SK-N-SH treated with all-trans-retinoic acid at 6 μM for 48 hours (cell line): ENCODE results near the gene METAP2.

Experiments
- ATAC-seq: fragments of 200-7000 bp; cut with Tn5 transposase; 3 replicates; pipeline ENCODE4 v1.9.1; 2020; ENCODE audit warnings: mild to moderate bottlenecking, moderate library complexity
- BACH2 ChIP-seq: fragments of 250-450 bp; sonication (Bioruptor Pico); IDR thresholded peaks from 2 replicates; pipeline ENCODE4 v1.9.0; 2021; ENCODE audit warnings: mild to moderate bottlenecking, borderline replicate concordance
- ESRRG ChIP-seq: fragments of 250-450 bp; sonication (Bioruptor Pico); IDR thresholded peaks from 2 replicates; pipeline ENCODE4 v1.6.1; 2021; ENCODE audit warnings: mild to moderate bottlenecking
- GLIS3 ChIP-seq: fragments of 250-450 bp; sonication (Bioruptor Pico); IDR thresholded peaks from 2 replicates; pipeline ENCODE4 v1.5.0; 2020; ENCODE audit warnings: mild to moderate bottlenecking, moderate library complexity
- ISL1 ChIP-seq: fragments of 250-450 bp; sonication (Bioruptor Pico); IDR thresholded peaks from 2 replicates; pipeline ENCODE4 v2.1.2; 2022; ENCODE audit warnings: mild to moderate bottlenecking, moderate library complexity
- OSR1 ChIP-seq: fragments of 250-450 bp; sonication (Bioruptor Pico); IDR thresholded peaks from 2 replicates; pipeline ENCODE4 v1.8.0; 2022; ENCODE audit warnings: moderate library complexity, mild to moderate bottlenecking, inconsistent platforms
- PPARA ChIP-seq: fragments of 250-450 bp; sonication (Bioruptor Pico); IDR thresholded peaks from 2 replicates; pipeline ENCODE4 v1.5.0; 2020; ENCODE audit warnings: mild to moderate bottlenecking, borderline replicate concordance
- RARB ChIP-seq: fragments of 250-450 bp; sonication (Bioruptor Pico); IDR thresholded peaks from 2 replicates; pipeline ENCODE4 v1.8.0; 2021; ENCODE audit warnings: mild to moderate bottlenecking, moderate library complexity
- SNAI2 ChIP-seq: fragments of 250-450 bp; sonication (Bioruptor Pico); IDR thresholded peaks from 2 replicates; pipeline ENCODE4 v1.5.0; 2020; ENCODE audit warnings: mild to moderate bottlenecking, moderate library complexity
- TCF4 ChIP-seq: fragments of 250-450 bp; sonication (Bioruptor Pico); IDR thresholded peaks from 2 replicates; pipeline ENCODE4 v1.8.0; 2021; ENCODE audit warnings: mild to moderate bottlenecking, moderate library complexity, borderline replicate concordance
- ZC3H10 ChIP-seq: fragments of 250-450 bp; sonication (Bioruptor Pico); IDR thresholded peaks from 2 replicates; pipeline ENCODE4 v1.5.1; 2021; ENCODE audit warnings: mild to moderate bottlenecking, moderate library complexity
- ZFP3 ChIP-seq: fragments of 250-450 bp; sonication (Bioruptor Pico); IDR thresholded peaks from 2 replicates; pipeline ENCODE4 v1.5.0; 2020; ENCODE audit warnings: mild to moderate bottlenecking, moderate library complexity
- ZFP30 ChIP-seq: fragments of 450-650 bp; formaldehyde crosslinking; IDR thresholded peaks from 2 replicates; pipeline ENCODE4 v1.5.0; 2022; ENCODE audit warnings: mild to moderate bottlenecking, moderate library complexity
- ZNF565 ChIP-seq: fragments of 450-650 bp; formaldehyde crosslinking; conservative IDR thresholded peaks from 2 replicates; pipeline ENCODE4 v1.5.0; 2020; ENCODE audit warnings: low read depth, mild to moderate bottlenecking, moderate library complexity
- ZNF70 ChIP-seq: fragments of 450-650 bp; formaldehyde crosslinking; IDR thresholded peaks from 2 replicates; pipeline ENCODE4 v1.5.0; 2020; ENCODE audit warnings: mild to moderate bottlenecking, moderate library complexity
- TF ChIP-seq, protein P1 (sequence below): fragments of 250-450 bp; sonication (Bioruptor Pico); IDR thresholded peaks from 2 replicates; pipeline ENCODE4 v1.8.0; 2020; ENCODE audit warnings: mild to moderate bottlenecking, moderate library complexity, borderline replicate concordance
- TF ChIP-seq, protein P2 (sequence below): fragments of 250-450 bp; sonication (Bioruptor Pico); IDR thresholded peaks from 2 replicates; pipeline ENCODE4 v1.5.1; 2020; ENCODE audit warnings: low read depth, mild to moderate bottlenecking, moderate library complexity
- TF ChIP-seq, protein P3 (sequence below): fragments of 250-450 bp; sonication (Bioruptor Pico); IDR thresholded peaks from 2 replicates; pipeline ENCODE4 v1.5.0; 2020; ENCODE audit warnings: mild to moderate bottlenecking, moderate library complexity
- TF ChIP-seq, protein P4 (sequence below): fragments of 250-450 bp; sonication (Bioruptor Pico); IDR thresholded peaks from 2 replicates; pipeline ENCODE4 v1.5.1; 2021; ENCODE audit warnings: mild to moderate bottlenecking, moderate library complexity
- TF ChIP-seq, protein P5 (sequence below): fragments of 250-450 bp; sonication (Bioruptor Pico); IDR thresholded peaks from 2 replicates; pipeline ENCODE4 v1.8.0; 2021; ENCODE audit warnings: low read depth, mild to moderate bottlenecking, moderate library complexity, borderline replicate concordance

The METAP2 gene

DNA sequence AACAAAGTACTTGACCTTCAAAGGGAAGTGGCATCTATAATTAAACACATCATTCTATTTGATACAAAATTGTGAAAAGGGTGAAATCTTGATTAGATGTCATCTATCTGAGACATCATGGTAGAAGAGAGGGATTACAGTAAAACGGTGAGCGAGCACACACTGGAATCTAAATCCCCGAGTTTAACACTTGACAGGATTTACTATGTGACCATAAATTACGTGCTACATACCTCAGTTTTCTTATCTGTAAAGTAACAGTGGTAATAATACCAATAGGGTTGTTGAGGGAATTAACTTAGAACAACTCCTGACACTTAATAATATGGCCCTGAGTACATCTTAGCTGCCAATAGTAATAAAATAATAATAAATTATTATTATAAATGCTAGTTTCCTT, 64.1 kb downstream of the METAP2 start:
- TF ChIP-seq ZC3H10 (CRISPR knock-in tag) (no peak), OSR1 (CRISPR knock-in tag) (no peak), SNAI2 (no peak), BACH2 (CRISPR knock-in tag) (no peak), ZFP3 (CRISPR knock-in tag) (no peak), PPARA (CRISPR knock-in tag) (no peak), GLIS3 (no peak), RARB (no peak), ESRRG (no peak), ISL1 (CRISPR knock-in tag) (no peak)
- TF ChIP-seq, protein P1, sequence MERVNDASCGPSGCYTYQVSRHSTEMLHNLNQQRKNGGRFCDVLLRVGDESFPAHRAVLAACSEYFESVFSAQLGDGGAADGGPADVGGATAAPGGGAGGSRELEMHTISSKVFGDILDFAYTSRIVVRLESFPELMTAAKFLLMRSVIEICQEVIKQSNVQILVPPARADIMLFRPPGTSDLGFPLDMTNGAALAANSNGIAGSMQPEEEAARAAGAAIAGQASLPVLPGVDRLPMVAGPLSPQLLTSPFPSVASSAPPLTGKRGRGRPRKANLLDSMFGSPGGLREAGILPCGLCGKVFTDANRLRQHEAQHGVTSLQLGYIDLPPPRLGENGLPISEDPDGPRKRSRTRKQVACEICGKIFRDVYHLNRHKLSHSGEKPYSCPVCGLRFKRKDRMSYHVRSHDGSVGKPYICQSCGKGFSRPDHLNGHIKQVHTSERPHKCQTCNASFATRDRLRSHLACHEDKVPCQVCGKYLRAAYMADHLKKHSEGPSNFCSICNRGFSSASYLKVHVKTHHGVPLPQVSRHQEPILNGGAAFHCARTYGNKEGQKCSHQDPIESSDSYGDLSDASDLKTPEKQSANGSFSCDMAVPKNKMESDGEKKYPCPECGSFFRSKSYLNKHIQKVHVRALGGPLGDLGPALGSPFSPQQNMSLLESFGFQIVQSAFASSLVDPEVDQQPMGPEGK, result no peak
- TF ChIP-seq, protein P2, sequence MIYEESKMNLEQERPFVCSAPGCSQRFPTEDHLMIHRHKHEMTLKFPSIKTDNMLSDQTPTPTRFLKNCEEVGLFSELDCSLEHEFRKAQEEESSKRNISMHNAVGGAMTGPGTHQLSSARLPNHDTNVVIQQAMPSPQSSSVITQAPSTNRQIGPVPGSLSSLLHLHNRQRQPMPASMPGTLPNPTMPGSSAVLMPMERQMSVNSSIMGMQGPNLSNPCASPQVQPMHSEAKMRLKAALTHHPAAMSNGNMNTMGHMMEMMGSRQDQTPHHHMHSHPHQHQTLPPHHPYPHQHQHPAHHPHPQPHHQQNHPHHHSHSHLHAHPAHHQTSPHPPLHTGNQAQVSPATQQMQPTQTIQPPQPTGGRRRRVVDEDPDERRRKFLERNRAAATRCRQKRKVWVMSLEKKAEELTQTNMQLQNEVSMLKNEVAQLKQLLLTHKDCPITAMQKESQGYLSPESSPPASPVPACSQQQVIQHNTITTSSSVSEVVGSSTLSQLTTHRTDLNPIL, result no peak
- TF ChIP-seq, protein P3, sequence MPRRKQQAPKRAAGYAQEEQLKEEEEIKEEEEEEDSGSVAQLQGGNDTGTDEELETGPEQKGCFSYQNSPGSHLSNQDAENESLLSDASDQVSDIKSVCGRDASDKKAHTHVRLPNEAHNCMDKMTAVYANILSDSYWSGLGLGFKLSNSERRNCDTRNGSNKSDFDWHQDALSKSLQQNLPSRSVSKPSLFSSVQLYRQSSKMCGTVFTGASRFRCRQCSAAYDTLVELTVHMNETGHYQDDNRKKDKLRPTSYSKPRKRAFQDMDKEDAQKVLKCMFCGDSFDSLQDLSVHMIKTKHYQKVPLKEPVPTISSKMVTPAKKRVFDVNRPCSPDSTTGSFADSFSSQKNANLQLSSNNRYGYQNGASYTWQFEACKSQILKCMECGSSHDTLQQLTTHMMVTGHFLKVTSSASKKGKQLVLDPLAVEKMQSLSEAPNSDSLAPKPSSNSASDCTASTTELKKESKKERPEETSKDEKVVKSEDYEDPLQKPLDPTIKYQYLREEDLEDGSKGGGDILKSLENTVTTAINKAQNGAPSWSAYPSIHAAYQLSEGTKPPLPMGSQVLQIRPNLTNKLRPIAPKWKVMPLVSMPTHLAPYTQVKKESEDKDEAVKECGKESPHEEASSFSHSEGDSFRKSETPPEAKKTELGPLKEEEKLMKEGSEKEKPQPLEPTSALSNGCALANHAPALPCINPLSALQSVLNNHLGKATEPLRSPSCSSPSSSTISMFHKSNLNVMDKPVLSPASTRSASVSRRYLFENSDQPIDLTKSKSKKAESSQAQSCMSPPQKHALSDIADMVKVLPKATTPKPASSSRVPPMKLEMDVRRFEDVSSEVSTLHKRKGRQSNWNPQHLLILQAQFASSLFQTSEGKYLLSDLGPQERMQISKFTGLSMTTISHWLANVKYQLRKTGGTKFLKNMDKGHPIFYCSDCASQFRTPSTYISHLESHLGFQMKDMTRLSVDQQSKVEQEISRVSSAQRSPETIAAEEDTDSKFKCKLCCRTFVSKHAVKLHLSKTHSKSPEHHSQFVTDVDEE (CRISPR knock-in tag), result no peak
- TF ChIP-seq, protein P4, sequence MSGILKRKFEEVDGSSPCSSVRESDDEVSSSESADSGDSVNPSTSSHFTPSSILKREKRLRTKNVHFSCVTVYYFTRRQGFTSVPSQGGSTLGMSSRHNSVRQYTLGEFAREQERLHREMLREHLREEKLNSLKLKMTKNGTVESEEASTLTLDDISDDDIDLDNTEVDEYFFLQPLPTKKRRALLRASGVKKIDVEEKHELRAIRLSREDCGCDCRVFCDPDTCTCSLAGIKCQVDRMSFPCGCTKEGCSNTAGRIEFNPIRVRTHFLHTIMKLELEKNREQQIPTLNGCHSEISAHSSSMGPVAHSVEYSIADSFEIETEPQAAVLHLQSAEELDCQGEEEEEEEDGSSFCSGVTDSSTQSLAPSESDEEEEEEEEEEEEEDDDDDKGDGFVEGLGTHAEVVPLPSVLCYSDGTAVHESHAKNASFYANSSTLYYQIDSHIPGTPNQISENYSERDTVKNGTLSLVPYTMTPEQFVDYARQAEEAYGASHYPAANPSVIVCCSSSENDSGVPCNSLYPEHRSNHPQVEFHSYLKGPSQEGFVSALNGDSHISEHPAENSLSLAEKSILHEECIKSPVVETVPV (CRISPR knock-in tag), result no peak
- TF ChIP-seq, protein P5, sequence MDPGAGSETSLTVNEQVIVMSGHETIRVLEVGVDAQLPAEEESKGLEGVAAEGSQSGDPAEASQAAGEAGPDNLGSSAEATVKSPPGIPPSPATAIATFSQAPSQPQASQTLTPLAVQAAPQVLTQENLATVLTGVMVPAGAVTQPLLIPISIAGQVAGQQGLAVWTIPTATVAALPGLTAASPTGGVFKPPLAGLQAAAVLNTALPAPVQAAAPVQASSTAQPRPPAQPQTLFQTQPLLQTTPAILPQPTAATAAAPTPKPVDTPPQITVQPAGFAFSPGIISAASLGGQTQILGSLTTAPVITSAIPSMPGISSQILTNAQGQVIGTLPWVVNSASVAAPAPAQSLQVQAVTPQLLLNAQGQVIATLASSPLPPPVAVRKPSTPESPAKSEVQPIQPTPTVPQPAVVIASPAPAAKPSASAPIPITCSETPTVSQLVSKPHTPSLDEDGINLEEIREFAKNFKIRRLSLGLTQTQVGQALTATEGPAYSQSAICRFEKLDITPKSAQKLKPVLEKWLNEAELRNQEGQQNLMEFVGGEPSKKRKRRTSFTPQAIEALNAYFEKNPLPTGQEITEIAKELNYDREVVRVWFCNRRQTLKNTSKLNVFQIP (CRISPR knock-in tag), result no peak

DNA sequence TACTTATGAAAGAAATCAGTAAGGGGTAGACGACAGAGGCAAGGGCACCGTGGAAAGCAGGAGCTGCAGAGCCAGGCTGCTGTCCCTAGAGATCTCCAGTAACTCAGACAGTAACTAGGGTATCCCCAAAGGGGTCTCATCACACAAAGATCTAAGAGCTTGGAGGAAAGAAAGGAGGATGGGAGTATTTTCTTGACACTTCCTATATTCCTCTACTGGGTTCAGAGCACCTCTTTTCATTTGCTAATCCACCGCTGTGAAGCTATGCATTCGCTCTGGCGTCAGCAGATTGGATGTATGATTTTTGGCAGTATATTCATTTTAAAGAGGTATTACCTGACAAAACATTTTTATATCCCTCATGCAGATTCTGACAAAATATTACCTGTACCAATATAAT, 64.7 kb downstream of the METAP2 start:
- no peak for TF ChIP-seq ZNF70 (CRISPR knock-in tag)
- TF ChIP-seq ZNF565 (CRISPR knock-in tag), result no peak
- TF ChIP-seq, protein P2, result no peak
- no peak for TF ChIP-seq OSR1 (CRISPR knock-in tag)
- no peak for TF ChIP-seq ESRRG
- no peak for TF ChIP-seq ZFP30 (CRISPR knock-in tag)
- TF ChIP-seq PPARA (CRISPR knock-in tag), result no peak
- no peak for ATAC-seq

More for the DNA sequence above, 64.1 kb downstream of the METAP2 start:
- no peak for ATAC-seq

DNA sequence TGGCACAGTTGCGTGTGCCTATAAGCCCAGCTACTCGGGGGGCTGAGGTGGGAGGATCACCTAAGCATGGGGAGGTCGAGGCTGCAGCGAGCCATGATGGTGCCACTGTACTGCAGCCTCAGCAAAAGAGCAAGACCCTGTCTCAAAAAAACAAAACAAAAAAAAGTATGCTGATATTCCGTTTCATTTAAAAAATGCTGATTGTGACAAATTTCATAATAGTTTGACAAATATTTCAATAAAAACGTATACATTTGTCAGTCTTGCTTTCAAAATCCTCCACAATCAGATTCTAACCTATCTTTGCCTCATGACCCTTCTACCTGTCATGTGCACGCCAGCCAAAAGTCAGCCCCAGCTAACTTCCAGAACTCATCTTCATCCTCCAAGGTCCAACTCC, 67.5 kb downstream of the METAP2 start:
- no peak for ATAC-seq
- TF ChIP-seq GLIS3 (no peak), TCF4 (CRISPR knock-in tag) (no peak)
- TF ChIP-seq, protein P2, result no peak
- TF ChIP-seq, protein P5 (CRISPR knock-in tag), result no peak
- TF ChIP-seq, protein P1, result no peak
- TF ChIP-seq, protein P4 (CRISPR knock-in tag), result no peak
